Measurements from ENCODE around the gene CDC42BPG.

DNA sequence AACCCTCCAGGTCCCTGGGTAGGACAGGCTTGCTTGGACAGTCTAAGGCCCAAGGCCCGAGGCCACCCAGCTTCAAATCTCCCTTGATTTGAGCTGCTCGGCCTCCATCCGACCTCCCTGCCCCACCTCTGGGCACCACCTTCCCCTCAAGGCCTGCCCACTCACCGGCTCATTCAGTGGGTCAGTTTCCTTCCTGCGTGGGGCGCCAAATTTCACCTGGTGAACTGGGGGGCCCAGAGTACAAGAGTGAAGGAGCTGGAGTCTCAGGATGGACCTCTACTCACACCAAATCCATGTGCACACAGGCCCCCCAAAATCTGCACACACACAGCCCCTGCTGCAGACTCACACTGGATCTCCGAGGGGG, 45.2 kb downstream of the CDC42BPG start:
- no peak for TF ChIP-seq NEUROD1 (IDR thresholded peaks at IDR 0.05; ENCODE audit: borderline replicate concordance, low read depth, low read length, partially characterized antibody)
- no peak for TF ChIP-seq FOXK1 (CRISPR knock-in tag; IDR thresholded peaks at IDR 0.05; ENCODE audit: borderline replicate concordance)
- TF ChIP-seq POLR2A (conservative IDR thresholded peaks at IDR 0.05): no peak
- no peak for TF ChIP-seq IFI16 (CRISPR knock-in tag; IDR thresholded peaks at IDR 0.05)
- TF ChIP-seq RFX5 (IDR thresholded peaks at IDR 0.05; ENCODE audit: low read depth, low read length): no peak

All from K562 (cell line).